DOHH2 (cell line): ENCODE data around the gene TGFBR2.

Experiments used
- H3F3A ChIP-seq: fragments of 200-600 bp; sonication (generic), shearing (Covaris generic); 2 replicates; pipeline ENCODE4 v1.6.0; 2016; ENCODE audit warnings: antibody characterized with exemption, mild to moderate bottlenecking; ENCODE audit not compliant: control insufficient read depth, insufficient read depth
- H3K27ac ChIP-seq: fragments of 200-600 bp; sonication (generic); 2 replicates; pipeline ENCODE4 v1.5.1; 2014; ENCODE audit warnings: low read depth, mild to moderate bottlenecking, low read length, moderate library complexity
- H3K27me3 ChIP-seq: fragments of 200-600 bp; sonication (generic); 2 replicates; pipeline ENCODE4 v1.6.1; 2014; ENCODE audit warnings: mild to moderate bottlenecking, low read length, mixed read lengths; ENCODE audit not compliant: control insufficient read depth
- H3K36me3 ChIP-seq: fragments of 200-600 bp; sonication (generic); 2 replicates; pipeline ENCODE4 v1.6.1; 2014; ENCODE audit warnings: mild to moderate bottlenecking, low read length, moderate library complexity, mixed read lengths; ENCODE audit not compliant: control insufficient read depth
- H3K4me1 ChIP-seq: fragments of 200-600 bp; sonication (generic); 2 replicates; pipeline ENCODE4 v1.6.1; 2014; ENCODE audit warnings: mild to moderate bottlenecking, low read length, mixed read lengths; ENCODE audit not compliant: control insufficient read depth
- H3K4me2 ChIP-seq: fragments of 200-600 bp; sonication (generic); 2 replicates; pipeline ENCODE4 v1.6.0; 2014; ENCODE audit warnings: mild to moderate bottlenecking, low read length, moderate library complexity
- H3K4me3 ChIP-seq: fragments of 200-600 bp; sonication (generic); 2 replicates; pipeline ENCODE4 v1.5.1; 2014; ENCODE audit warnings: mild to moderate bottlenecking, low read length, mixed read lengths
- H3K79me2 ChIP-seq: fragments of 200-600 bp; sonication (generic); 2 replicates; pipeline ENCODE4 v1.6.1; 2014; ENCODE audit warnings: mild to moderate bottlenecking, low read length, mixed read lengths; ENCODE audit not compliant: control insufficient read depth
- H3K9me2 ChIP-seq: fragments of 200-600 bp; sonication (generic); replicated peaks from 2 replicates; pipeline ENCODE4 v1.6.1; 2014; ENCODE audit warnings: mild to moderate bottlenecking, low read length, mixed read lengths; ENCODE audit not compliant: control insufficient read depth
- H3K9me3 ChIP-seq: fragments of 200-600 bp; sonication (generic); 2 replicates; pipeline ENCODE4 v1.6.1; 2014; ENCODE audit warnings: antibody characterized with exemption, low read length, mixed read lengths; ENCODE audit not compliant: control insufficient read depth, insufficient read depth
- H4K20me1 ChIP-seq: fragments of 200-600 bp; sonication (generic); 2 replicates; pipeline ENCODE4 v1.6.0; 2014; ENCODE audit warnings: low read depth, mild to moderate bottlenecking, antibody characterized with exemption, low read length, moderate library complexity; ENCODE audit not compliant: control insufficient read depth, insufficient read depth
- EZH2phosphoT487 ChIP-seq: fragments of 200-600 bp; sonication (generic); IDR thresholded peaks from 2 replicates; pipeline ENCODE4 v1.6.1; 2017; ENCODE audit warnings: borderline replicate concordance, mild to moderate bottlenecking, antibody characterized with exemption, low read length, moderate library complexity, mixed read lengths
- TF ChIP-seq, protein P1 (sequence below): fragments of 200-600 bp; sonication (generic); IDR thresholded peaks from one replicate; pipeline ENCODE4 v1.5.1; 2014; ENCODE audit warnings: antibody characterized with exemption, mild to moderate bottlenecking, low read depth, low read length; ENCODE audit not compliant: poor library complexity, severe bottlenecking

TGFBR2 gene

GRCh38 chr3:30671527-30672286 lies 65.3 kb downstream of the TGFBR2 start:
- 0 out of 2 replicates have a peak, but pooled peaks cover 3% of the 10 kb centered on the region for H3K9me3 ChIP-seq
- no peak overlapping the region for H3K4me3 ChIP-seq
- H3K36me3 ChIP-seq, result peaks cover 69% of the 10 kb centered on the region
- TF ChIP-seq, protein P1, sequence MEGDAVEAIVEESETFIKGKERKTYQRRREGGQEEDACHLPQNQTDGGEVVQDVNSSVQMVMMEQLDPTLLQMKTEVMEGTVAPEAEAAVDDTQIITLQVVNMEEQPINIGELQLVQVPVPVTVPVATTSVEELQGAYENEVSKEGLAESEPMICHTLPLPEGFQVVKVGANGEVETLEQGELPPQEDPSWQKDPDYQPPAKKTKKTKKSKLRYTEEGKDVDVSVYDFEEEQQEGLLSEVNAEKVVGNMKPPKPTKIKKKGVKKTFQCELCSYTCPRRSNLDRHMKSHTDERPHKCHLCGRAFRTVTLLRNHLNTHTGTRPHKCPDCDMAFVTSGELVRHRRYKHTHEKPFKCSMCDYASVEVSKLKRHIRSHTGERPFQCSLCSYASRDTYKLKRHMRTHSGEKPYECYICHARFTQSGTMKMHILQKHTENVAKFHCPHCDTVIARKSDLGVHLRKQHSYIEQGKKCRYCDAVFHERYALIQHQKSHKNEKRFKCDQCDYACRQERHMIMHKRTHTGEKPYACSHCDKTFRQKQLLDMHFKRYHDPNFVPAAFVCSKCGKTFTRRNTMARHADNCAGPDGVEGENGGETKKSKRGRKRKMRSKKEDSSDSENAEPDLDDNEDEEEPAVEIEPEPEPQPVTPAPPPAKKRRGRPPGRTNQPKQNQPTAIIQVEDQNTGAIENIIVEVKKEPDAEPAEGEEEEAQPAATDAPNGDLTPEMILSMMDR, result no peak
- TF ChIP-seq EZH2phosphoT487, result no peak
- peaks cover 16% of the 10 kb centered on the region for H3K4me1 ChIP-seq
- H3K79me2 ChIP-seq, result no peaks in the 10 kb centered on the region
- peaks cover 3% of the 10 kb centered on the region; the same call in 1 of the 2 replicates for H3F3A ChIP-seq
- no peak overlapping the region for H3K27ac ChIP-seq
- H3K9me2 ChIP-seq, result no peaks in the 10 kb centered on the region
- H4K20me1 ChIP-seq, result no peaks in the 10 kb centered on the region
- no peaks in the 10 kb centered on the region for H3K27me3 ChIP-seq
- H3K4me2 ChIP-seq, result no peak overlapping the region

DNA sequence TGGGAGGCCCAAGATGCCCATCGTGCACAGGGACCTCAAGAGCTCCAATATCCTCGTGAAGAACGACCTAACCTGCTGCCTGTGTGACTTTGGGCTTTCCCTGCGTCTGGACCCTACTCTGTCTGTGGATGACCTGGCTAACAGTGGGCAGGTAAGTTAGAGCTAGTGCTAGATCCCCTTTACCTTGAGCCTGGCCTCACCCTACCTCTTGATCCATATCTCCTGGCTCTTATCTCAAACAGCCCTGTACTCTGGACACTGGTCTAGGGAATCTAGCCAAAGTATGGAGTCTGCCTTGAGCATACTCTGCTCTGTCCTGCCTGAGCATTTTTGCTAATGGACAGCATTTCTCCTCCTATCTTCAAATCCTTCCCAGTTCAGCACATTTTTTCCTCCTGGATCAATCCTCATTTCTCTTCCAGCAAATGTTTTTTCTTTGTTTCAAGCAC lies 65.9 kb downstream of the TGFBR2 start:
- H3K9me2 ChIP-seq, result no peaks in the 10 kb centered on the region
- no peak overlapping the region for H3K4me2 ChIP-seq
- no peaks in the 10 kb centered on the region for H4K20me1 ChIP-seq
- H3K9me3 ChIP-seq, result 0 out of 2 replicates have a peak, but pooled peaks cover 3% of the 10 kb centered on the region
- peaks cover 75% of the 10 kb centered on the region for H3K36me3 ChIP-seq
- TF ChIP-seq, protein P1, result no peak
- no peak for TF ChIP-seq EZH2phosphoT487
- no peak overlapping the region for H3K4me3 ChIP-seq
- peaks cover 16% of the 10 kb centered on the region for H3K4me1 ChIP-seq
- H3K27me3 ChIP-seq, result no peaks in the 10 kb centered on the region
- peaks cover under 1% of the 10 kb centered on the region; the same call in 1 of the 2 replicates for H3F3A ChIP-seq
- H3K79me2 ChIP-seq, result no peaks in the 10 kb centered on the region
- no peak overlapping the region for H3K27ac ChIP-seq

DNA sequence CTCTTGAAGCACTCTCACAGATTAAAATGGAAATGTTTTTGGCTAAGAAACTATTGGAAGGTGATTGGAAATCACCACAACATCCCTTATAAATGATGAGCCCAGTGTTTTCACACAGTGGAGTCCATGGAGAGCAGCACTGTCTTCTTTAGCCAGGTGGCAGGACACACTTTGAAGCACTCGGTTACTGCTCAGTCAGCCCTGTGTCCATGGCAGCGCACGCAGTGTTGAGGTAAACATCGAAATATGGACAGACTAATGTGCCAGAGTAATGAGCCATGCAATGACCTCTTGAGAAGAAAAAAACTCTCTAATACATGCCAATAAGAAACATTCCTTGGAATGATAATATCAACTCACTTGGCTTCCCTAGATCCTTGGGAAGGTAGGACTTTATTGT lies 66.6 kb downstream of the TGFBR2 start:
- Histone ChIP-seq H3K79me2 (no peaks in the 10 kb centered on the region), H3K4me2 (no peak overlapping the region), H3K4me3 (no peak overlapping the region), H3K27ac (no peak overlapping the region), H3K4me1 (peaks cover 16% of the 10 kb centered on the region), H3K27me3 (no peaks in the 10 kb centered on the region), H3K9me3 (0 out of 2 replicates have a peak, but pooled peaks cover 3% of the 10 kb centered on the region), H3K36me3 (peaks cover 78% of the 10 kb centered on the region), H3F3A (no peaks in the 10 kb centered on the region), H3K9me2 (no peaks in the 10 kb centered on the region), H4K20me1 (no peaks in the 10 kb centered on the region)
- TF ChIP-seq, protein P1, result no peak
- no peak for TF ChIP-seq EZH2phosphoT487
